Adrenal gland (tissue), 5 donors: ENCODE results near the gene GNL3L.

Experiments
- CTCF ChIP-seq, 6 experiments: fragments of 450-650 bp in 4 of 6; fragments of 200-600 bp in 2 of 6; sonication (generic) in 1 of 6; IDR thresholded peaks; 1 replicate in 5 of 6; 2 replicates in 1 of 6; pipeline versions ENCODE4 v1.5.1 to v1.8.0; 2016 to 2021; ENCODE audit warnings: antibody characterized with exemption in 6 of 6, mild to moderate bottlenecking in 2 of 6, moderate library complexity in 1 of 6
- POLR2A ChIP-seq, 2 donors: fragments of 450-650 bp; IDR thresholded peaks; one replicate each; pipeline ENCODE4 v1.6.1; 2017; ENCODE audit warnings: antibody characterized with exemption in 2 of 2, mild to moderate bottlenecking in 2 of 2, moderate library complexity in 1 of 2
- donor health status: DM: no; HTN: no; CAD: no.

GRCh38 chrX:54530357-54530900 is 410 bp downstream of the GNL3L start:
- TF ChIP-seq POLR2A (IDR thresholded peaks at IDR 0.05) (no peak), CTCF (IDR thresholded peaks at IDR 0.05) (no peak)
